ENCODE data around the gene ERBB4.

DNA sequence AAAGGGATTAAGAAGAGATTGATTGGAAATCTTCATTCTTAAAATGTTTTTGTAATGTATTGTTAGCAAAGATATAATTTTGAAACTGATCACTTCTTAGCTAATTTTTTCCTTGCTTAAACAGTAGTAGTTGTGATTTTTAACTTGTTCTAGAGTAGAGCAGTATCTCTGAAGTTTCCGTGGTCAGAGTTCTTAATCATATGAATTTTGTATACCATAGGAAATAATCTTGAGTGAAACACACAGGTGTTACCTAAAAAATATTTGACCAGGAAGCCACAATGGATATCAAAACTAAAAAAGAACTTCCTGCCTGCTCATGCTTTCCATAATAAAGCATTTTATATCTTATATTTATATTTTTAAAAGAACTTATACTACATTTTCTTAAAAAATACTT, 907.1 kb downstream of the ERBB4 start:
- no peak for TF ChIP-seq EP300 (IDR thresholded peaks at IDR 0.05; ENCODE audit: borderline replicate concordance in 1 of 2, low read depth in 1 of 2, low read length in 1 of 2)
- TF ChIP-seq, protein P1, sequence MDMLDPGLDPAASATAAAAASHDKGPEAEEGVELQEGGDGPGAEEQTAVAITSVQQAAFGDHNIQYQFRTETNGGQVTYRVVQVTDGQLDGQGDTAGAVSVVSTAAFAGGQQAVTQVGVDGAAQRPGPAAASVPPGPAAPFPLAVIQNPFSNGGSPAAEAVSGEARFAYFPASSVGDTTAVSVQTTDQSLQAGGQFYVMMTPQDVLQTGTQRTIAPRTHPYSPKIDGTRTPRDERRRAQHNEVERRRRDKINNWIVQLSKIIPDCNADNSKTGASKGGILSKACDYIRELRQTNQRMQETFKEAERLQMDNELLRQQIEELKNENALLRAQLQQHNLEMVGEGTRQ (IDR thresholded peaks at IDR 0.05; ENCODE audit: borderline replicate concordance, low read depth, low read length), result no peak
- TF ChIP-seq, protein P2, sequence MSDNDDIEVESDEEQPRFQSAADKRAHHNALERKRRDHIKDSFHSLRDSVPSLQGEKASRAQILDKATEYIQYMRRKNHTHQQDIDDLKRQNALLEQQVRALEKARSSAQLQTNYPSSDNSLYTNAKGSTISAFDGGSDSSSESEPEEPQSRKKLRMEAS (IDR thresholded peaks at IDR 0.05; ENCODE audit: low read depth), result no peak
- TF ChIP-seq SMC3 (IDR thresholded peaks at IDR 0.05; ENCODE audit: low read depth, low read length), result no peak
- TF ChIP-seq, protein P3, sequence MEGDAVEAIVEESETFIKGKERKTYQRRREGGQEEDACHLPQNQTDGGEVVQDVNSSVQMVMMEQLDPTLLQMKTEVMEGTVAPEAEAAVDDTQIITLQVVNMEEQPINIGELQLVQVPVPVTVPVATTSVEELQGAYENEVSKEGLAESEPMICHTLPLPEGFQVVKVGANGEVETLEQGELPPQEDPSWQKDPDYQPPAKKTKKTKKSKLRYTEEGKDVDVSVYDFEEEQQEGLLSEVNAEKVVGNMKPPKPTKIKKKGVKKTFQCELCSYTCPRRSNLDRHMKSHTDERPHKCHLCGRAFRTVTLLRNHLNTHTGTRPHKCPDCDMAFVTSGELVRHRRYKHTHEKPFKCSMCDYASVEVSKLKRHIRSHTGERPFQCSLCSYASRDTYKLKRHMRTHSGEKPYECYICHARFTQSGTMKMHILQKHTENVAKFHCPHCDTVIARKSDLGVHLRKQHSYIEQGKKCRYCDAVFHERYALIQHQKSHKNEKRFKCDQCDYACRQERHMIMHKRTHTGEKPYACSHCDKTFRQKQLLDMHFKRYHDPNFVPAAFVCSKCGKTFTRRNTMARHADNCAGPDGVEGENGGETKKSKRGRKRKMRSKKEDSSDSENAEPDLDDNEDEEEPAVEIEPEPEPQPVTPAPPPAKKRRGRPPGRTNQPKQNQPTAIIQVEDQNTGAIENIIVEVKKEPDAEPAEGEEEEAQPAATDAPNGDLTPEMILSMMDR (IDR thresholded peaks at IDR 0.05), result no peak
- TF ChIP-seq, protein P4, sequence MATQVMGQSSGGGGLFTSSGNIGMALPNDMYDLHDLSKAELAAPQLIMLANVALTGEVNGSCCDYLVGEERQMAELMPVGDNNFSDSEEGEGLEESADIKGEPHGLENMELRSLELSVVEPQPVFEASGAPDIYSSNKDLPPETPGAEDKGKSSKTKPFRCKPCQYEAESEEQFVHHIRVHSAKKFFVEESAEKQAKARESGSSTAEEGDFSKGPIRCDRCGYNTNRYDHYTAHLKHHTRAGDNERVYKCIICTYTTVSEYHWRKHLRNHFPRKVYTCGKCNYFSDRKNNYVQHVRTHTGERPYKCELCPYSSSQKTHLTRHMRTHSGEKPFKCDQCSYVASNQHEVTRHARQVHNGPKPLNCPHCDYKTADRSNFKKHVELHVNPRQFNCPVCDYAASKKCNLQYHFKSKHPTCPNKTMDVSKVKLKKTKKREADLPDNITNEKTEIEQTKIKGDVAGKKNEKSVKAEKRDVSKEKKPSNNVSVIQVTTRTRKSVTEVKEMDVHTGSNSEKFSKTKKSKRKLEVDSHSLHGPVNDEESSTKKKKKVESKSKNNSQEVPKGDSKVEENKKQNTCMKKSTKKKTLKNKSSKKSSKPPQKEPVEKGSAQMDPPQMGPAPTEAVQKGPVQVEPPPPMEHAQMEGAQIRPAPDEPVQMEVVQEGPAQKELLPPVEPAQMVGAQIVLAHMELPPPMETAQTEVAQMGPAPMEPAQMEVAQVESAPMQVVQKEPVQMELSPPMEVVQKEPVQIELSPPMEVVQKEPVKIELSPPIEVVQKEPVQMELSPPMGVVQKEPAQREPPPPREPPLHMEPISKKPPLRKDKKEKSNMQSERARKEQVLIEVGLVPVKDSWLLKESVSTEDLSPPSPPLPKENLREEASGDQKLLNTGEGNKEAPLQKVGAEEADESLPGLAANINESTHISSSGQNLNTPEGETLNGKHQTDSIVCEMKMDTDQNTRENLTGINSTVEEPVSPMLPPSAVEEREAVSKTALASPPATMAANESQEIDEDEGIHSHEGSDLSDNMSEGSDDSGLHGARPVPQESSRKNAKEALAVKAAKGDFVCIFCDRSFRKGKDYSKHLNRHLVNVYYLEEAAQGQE (IDR thresholded peaks at IDR 0.05; ENCODE audit: low read depth, low read length), result no peak
- TF ChIP-seq GABPA (IDR thresholded peaks at IDR 0.05; ENCODE audit: low read depth), result no peak

All from SK-N-SH (cell line).